HepG2 (cell line): ENCODE measurements around the gene KMT2D. TPM values are rescaled to one million over a fixed set of nuclear protein-coding genes. Genes with fewer than 3 reads are reported as not detected.
A peak's percentile ranks its signal among the peaks of the same experiment; 100 is the strongest.

Source experiments
- AHR ChIP-seq: IDR thresholded peaks from 2 replicates; pipeline ENCODE4 v1.6.1; 2018; ENCODE audit warnings: missing genetic modification reagents, missing compliant biosample characterization
- ATAD3A ChIP-seq: sonication (generic); formaldehyde crosslinking; IDR thresholded peaks from 2 replicates; pipeline ENCODE4 v1.4.0; 2020; ENCODE audit warnings: missing genetic modification reagents
- MAZ ChIP-seq, 2 experiments: sonication (generic) in 1 of 2; formaldehyde crosslinking in 1 of 2; IDR thresholded peaks; 2 replicates each; pipeline versions ENCODE4 v1.5.0 to v1.6.1; 2012 to 2020; ENCODE audit warnings: low read depth in 2 of 2, mild to moderate bottlenecking in 2 of 2, borderline replicate concordance in 1 of 2, improper control_type of control experiment in 1 of 2, low read length in 1 of 2, missing genetic modification reagents in 1 of 2, moderate library complexity in 1 of 2
- MLLT10 ChIP-seq: sonication (generic); formaldehyde crosslinking; IDR thresholded peaks from 2 replicates; pipeline ENCODE4 v1.4.0; 2020; ENCODE audit warnings: missing genetic modification reagents
- NONO ChIP-seq, 2 experiments: fragments of 450-650 bp in 1 of 2; sonication (generic) in 1 of 2; formaldehyde crosslinking in 1 of 2; IDR thresholded peaks in 1 of 2; conservative IDR thresholded peaks in 1 of 2; 2 replicates each; pipeline versions ENCODE4 v1.6.1 to v1.8.0; 2017 to 2022; ENCODE audit warnings: mild to moderate bottlenecking in 1 of 2, missing genetic modification reagents in 1 of 2, moderate library complexity in 1 of 2
- SRSF9 ChIP-seq: fragments of 200-400 bp; formaldehyde crosslinking; IDR thresholded peaks from 2 replicates; pipeline ENCODE4 v1.6.1; 2018; ENCODE audit warnings: borderline replicate concordance, mild to moderate bottlenecking, low read depth, low read length; ENCODE audit not compliant: insufficient read depth, poor library complexity, severe bottlenecking
- ZBTB38 ChIP-seq: sonication (generic); formaldehyde crosslinking; IDR thresholded peaks from 2 replicates; pipeline ENCODE4 v1.5.1; 2020; ENCODE audit warnings: mild to moderate bottlenecking, missing genetic modification reagents
- ZFAT ChIP-seq: sonication (generic); formaldehyde crosslinking; conservative IDR thresholded peaks from 2 replicates; pipeline ENCODE4 v1.8.1; 2023; ENCODE audit warnings: missing genetic modification reagents, inconsistent platforms
- ZNF317 ChIP-seq: sonication (generic); formaldehyde crosslinking; IDR thresholded peaks from 2 replicates; pipeline ENCODE4 v1.5.0; 2020; ENCODE audit warnings: mild to moderate bottlenecking, missing genetic modification reagents
- ZNF431 ChIP-seq: sonication (generic); formaldehyde crosslinking; IDR thresholded peaks from 2 replicates; pipeline ENCODE4 v1.9.0; 2022; ENCODE audit warnings: missing genetic modification reagents, low read depth, mild to moderate bottlenecking, borderline replicate concordance
- ZNF567 ChIP-seq: sonication (generic); formaldehyde crosslinking; IDR thresholded peaks from 2 replicates; pipeline ENCODE4 v1.8.1; 2023; ENCODE audit warnings: mild to moderate bottlenecking, missing genetic modification reagents, borderline replicate concordance
- ZNF777 ChIP-seq: sonication (generic); formaldehyde crosslinking; IDR thresholded peaks from 2 replicates; pipeline ENCODE4 v1.4.0; 2020; ENCODE audit warnings: missing genetic modification reagents
- polyA plus RNA-seq, 8 experiments: library from polyadenylated mRNA; depleted of rRNA in 3 of 8; stranded (reverse) in 7 of 8; unstranded in 1 of 8; fragments of >200 nt; fragmentation: Illumina TruSeq in 4 of 8; extraction: Trizol in 4 of 8; gene quantifications; 2 replicates each; pipeline versions ENCODE4 v1.2.1 to v1.2.3, GENCODE V29; 2011 to 2016; ENCODE audit warnings: low read depth in 4 of 8, missing spikeins in 1 of 8, mixed read lengths in 1 of 8; ENCODE audit not compliant: insufficient read depth in 1 of 8
- total RNA-seq, 5 experiments: library from RNA; depleted of rRNA; stranded (reverse); fragments of >200 nt; fragmentation: Illumina TruSeq; extraction: Trizol; gene quantifications; 2 replicates each; pipeline ENCODE4 v1.2.3, GENCODE V29; 2016; ENCODE audit warnings: low read depth in 1 of 5
- TF ChIP-seq, protein P1 (sequence below): sonication (generic); formaldehyde crosslinking; IDR thresholded peaks from 2 replicates; pipeline ENCODE4 v1.4.0; 2020; ENCODE audit warnings: missing genetic modification reagents
- TF ChIP-seq, protein P2 (sequence below): sonication (generic); formaldehyde crosslinking; IDR thresholded peaks from 2 replicates; pipeline ENCODE4 v1.8.0; 2022; ENCODE audit warnings: missing genetic modification reagents, mild to moderate bottlenecking, borderline replicate concordance
- TF ChIP-seq, protein P3 (sequence below): sonication (generic); formaldehyde crosslinking; IDR thresholded peaks from 2 replicates; pipeline ENCODE4 v1.4.0; 2020; ENCODE audit warnings: missing genetic modification reagents, borderline replicate concordance
- TF ChIP-seq, protein P4 (sequence below): sonication (generic); formaldehyde crosslinking; IDR thresholded peaks from 2 replicates; pipeline ENCODE4 v1.9.0; 2021; ENCODE audit warnings: missing genetic modification reagents, mild to moderate bottlenecking, borderline replicate concordance
- TF ChIP-seq, protein P5 (sequence below): sonication (generic); formaldehyde crosslinking; IDR thresholded peaks from 2 replicates; pipeline ENCODE4 v1.8.0; 2022; ENCODE audit warnings: mild to moderate bottlenecking, missing genetic modification reagents; ENCODE audit not compliant: insufficient replicate concordance
- TF ChIP-seq, protein P6 (sequence below): sonication (generic); formaldehyde crosslinking; IDR thresholded peaks from 2 replicates; pipeline ENCODE4 v1.5.0; 2020; ENCODE audit warnings: missing genetic modification reagents

KMT2D gene
- total and polyA plus RNA-seq, 2 of the 13 experiments (the other 11 are each of a cell fraction or from before 2014, with no cell fraction given), result 8.1 to 10.4 TPM

DNA sequence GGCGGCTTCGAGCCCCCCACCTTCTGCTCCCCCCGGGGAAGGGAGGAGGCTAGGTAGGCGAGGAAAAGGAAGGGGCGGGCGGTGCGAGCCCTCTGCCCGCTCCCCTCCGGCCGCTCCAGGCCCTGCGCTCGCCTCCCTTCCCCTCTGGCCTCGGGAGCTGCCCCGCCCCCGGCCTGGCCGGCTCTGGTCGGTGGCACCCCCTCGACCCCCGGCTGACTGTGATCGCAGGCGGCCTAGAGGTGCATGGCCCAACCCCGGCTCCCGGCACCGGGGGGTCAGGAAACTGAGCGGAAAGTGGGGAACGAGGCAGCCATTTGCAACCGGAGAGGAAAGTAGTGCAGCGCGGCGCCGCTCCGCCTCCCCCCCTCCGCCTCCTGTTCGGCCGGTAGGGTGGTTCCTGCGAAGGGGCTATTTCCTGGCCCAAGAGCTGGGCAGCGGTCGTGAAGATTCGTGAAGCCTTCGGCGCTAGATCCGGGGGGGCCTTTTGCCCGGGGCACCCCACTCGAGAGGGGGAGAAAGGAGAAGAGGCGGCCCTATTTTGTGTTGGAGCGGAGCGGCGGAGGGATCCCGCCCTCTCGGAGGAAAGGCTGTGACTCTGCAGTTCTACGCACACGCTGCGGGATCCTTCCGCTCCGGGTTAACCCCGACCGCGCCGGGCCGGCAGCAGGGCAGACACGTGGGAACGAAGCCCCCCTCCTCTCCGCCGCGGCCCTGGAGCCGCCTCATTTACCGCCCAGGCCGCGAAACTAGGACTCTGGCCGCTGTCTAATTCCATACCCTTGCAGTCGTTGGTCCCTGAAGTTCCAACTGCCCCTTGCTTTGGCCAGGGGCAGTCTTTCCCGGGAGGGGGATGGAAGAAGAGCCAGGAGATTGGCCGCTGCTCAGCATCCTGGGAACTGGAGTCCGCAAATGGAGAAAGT is at the start of gene KMT2D (continued):
- TF ChIP-seq, protein P1, sequence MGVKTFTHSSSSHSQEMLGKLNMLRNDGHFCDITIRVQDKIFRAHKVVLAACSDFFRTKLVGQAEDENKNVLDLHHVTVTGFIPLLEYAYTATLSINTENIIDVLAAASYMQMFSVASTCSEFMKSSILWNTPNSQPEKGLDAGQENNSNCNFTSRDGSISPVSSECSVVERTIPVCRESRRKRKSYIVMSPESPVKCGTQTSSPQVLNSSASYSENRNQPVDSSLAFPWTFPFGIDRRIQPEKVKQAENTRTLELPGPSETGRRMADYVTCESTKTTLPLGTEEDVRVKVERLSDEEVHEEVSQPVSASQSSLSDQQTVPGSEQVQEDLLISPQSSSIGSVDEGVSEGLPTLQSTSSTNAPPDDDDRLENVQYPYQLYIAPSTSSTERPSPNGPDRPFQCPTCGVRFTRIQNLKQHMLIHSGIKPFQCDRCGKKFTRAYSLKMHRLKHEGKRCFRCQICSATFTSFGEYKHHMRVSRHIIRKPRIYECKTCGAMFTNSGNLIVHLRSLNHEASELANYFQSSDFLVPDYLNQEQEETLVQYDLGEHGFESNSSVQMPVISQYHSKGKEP (CRISPR knock-in tag), result peak; percentile 56; the same call in 1 of the 2 replicates
- TF ChIP-seq NONO (IDR thresholded peaks at IDR 0.05), result no peak
- TF ChIP-seq NONO (CRISPR knock-in tag; conservative IDR thresholded peaks at IDR 0.05), result peak; percentile 88; the same call in 1 of the 2 replicates
- TF ChIP-seq, protein P2, sequence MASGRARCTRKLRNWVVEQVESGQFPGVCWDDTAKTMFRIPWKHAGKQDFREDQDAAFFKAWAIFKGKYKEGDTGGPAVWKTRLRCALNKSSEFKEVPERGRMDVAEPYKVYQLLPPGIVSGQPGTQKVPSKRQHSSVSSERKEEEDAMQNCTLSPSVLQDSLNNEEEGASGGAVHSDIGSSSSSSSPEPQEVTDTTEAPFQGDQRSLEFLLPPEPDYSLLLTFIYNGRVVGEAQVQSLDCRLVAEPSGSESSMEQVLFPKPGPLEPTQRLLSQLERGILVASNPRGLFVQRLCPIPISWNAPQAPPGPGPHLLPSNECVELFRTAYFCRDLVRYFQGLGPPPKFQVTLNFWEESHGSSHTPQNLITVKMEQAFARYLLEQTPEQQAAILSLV (CRISPR knock-in tag), result no peak; the same call in 1 of the 2 replicates
- TF ChIP-seq ZNF777 (CRISPR knock-in tag), result no peak; the same call in none of the 2 replicates
- 0 out of 2 replicates have a peak, but pooled peaks have one; percentile 60 for TF ChIP-seq ZNF567 (CRISPR knock-in tag)
- TF ChIP-seq ZNF317 (CRISPR knock-in tag), result peak; percentile 82
- TF ChIP-seq, protein P3, sequence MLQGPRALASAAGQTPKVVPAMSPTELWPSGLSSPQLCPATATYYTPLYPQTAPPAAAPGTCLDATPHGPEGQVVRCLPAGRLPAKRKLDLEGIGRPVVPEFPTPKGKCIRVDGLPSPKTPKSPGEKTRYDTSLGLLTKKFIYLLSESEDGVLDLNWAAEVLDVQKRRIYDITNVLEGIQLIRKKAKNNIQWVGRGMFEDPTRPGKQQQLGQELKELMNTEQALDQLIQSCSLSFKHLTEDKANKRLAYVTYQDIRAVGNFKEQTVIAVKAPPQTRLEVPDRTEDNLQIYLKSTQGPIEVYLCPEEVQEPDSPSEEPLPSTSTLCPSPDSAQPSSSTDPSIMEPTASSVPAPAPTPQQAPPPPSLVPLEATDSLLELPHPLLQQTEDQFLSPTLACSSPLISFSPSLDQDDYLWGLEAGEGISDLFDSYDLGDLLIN, result no peak
- no peak for TF ChIP-seq MLLT10
- TF ChIP-seq ZFAT (CRISPR knock-in tag), result 0 out of 2 replicates have a peak, but pooled peaks have one; percentile 25
- TF ChIP-seq SRSF9, result no peak
- TF ChIP-seq MAZ (IDR thresholded peaks at IDR 0.05; ENCODE audit: borderline replicate concordance, low read depth, low read length), result peak; percentile 96
- peak; percentile 96 for TF ChIP-seq MAZ (CRISPR knock-in tag; IDR thresholded peaks at IDR 0.05; ENCODE audit: low read depth)
- TF ChIP-seq, protein P4, sequence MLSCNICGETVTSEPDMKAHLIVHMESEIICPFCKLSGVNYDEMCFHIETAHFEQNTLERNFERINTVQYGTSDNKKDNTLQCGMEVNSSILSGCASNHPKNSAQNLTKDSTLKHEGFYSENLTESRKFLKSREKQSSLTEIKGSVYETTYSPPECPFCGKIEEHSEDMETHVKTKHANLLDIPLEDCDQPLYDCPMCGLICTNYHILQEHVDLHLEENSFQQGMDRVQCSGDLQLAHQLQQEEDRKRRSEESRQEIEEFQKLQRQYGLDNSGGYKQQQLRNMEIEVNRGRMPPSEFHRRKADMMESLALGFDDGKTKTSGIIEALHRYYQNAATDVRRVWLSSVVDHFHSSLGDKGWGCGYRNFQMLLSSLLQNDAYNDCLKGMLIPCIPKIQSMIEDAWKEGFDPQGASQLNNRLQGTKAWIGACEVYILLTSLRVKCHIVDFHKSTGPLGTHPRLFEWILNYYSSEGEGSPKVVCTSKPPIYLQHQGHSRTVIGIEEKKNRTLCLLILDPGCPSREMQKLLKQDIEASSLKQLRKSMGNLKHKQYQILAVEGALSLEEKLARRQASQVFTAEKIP, result no peak
- TF ChIP-seq AHR (CRISPR knock-in tag), result no peak
- 0 out of 2 replicates have a peak, but pooled peaks have one; percentile 21 for TF ChIP-seq ZNF431 (CRISPR knock-in tag)
- TF ChIP-seq ATAD3A (CRISPR knock-in tag), result no peak
- TF ChIP-seq ZBTB38 (CRISPR knock-in tag), result peak; percentile 70
- TF ChIP-seq, protein P5, sequence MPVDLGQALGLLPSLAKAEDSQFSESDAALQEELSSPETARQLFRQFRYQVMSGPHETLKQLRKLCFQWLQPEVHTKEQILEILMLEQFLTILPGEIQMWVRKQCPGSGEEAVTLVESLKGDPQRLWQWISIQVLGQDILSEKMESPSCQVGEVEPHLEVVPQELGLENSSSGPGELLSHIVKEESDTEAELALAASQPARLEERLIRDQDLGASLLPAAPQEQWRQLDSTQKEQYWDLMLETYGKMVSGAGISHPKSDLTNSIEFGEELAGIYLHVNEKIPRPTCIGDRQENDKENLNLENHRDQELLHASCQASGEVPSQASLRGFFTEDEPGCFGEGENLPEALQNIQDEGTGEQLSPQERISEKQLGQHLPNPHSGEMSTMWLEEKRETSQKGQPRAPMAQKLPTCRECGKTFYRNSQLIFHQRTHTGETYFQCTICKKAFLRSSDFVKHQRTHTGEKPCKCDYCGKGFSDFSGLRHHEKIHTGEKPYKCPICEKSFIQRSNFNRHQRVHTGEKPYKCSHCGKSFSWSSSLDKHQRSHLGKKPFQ (CRISPR knock-in tag), result peak; percentile 80
- TF ChIP-seq, protein P6, sequence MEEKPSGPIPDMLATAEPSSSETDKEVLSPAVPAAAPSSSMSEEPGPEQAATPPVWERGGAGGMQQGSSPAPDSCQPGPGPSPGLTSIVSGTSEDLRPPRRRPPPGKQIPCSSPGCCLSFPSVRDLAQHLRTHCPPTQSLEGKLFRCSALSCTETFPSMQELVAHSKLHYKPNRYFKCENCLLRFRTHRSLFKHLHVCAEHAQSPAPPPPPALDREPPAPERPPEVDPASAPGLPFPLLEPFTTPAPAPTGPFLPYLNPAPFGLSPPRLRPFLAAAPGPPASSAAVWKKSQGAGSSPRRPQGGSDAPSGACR (CRISPR knock-in tag), result peak; percentile 97
